H9 (cell line): ENCODE measurements around the gene TTLL12. TPM values are rescaled to one million over a fixed set of nuclear protein-coding genes. Genes with fewer than 3 reads are reported as not detected.

ENCODE experiments used
- DNase-seq: peaks from one replicate; pipeline ENCODE4 v3.0.0-alpha.2; 2017
- H2AFZ ChIP-seq: one replicate; pipeline ENCODE4 v1.6.1; 2013; ENCODE audit warnings: mild to moderate bottlenecking, low read length, control low read depth, moderate library complexity
- H2AK5ac ChIP-seq: 2 replicates; pipeline ENCODE4 v1.6.1; 2013; ENCODE audit warnings: low read length, control low read depth, mixed read lengths; ENCODE audit not compliant: insufficient read length
- H2BK120ac ChIP-seq: one replicate; pipeline ENCODE4 v1.6.1; 2013; ENCODE audit warnings: low read depth, mild to moderate bottlenecking, low read length, control low read depth, inconsistent platforms; ENCODE audit not compliant: poor library complexity, severe bottlenecking
- H2BK12ac ChIP-seq: 2 replicates; pipeline ENCODE4 v1.6.1; 2013; ENCODE audit warnings: low read length, control low read depth, mixed read lengths, low read depth; ENCODE audit not compliant: insufficient read length
- H2BK15ac ChIP-seq: 2 replicates; pipeline ENCODE4 v1.6.1; 2013; ENCODE audit warnings: low read depth, low read length, control low read depth
- H2BK20ac ChIP-seq: one replicate; pipeline ENCODE4 v1.6.1; 2013; ENCODE audit warnings: low read depth, mild to moderate bottlenecking, low read length, control low read depth, inconsistent platforms; ENCODE audit not compliant: poor library complexity, severe bottlenecking
- H2BK5ac ChIP-seq: 2 replicates; pipeline ENCODE4 v1.6.1; 2013; ENCODE audit warnings: low read length, control low read depth, mixed read lengths; ENCODE audit not compliant: insufficient read length
- H3K14ac ChIP-seq: 2 replicates; pipeline ENCODE4 v1.6.1; 2013; ENCODE audit warnings: low read length, control low read depth; ENCODE audit not compliant: insufficient read depth
- H3K18ac ChIP-seq: 2 replicates; pipeline ENCODE4 v1.6.1; 2013; ENCODE audit warnings: low read depth, mild to moderate bottlenecking, mixed read lengths, low read length, control low read depth; ENCODE audit not compliant: insufficient read length
- H3K23ac ChIP-seq: 2 replicates; pipeline ENCODE4 v1.6.1; 2013; ENCODE audit warnings: low read length, control low read depth, mixed read lengths, low read depth; ENCODE audit not compliant: insufficient read length
- H3K23me2 ChIP-seq: 2 replicates; pipeline ENCODE4 v1.6.1; 2013; ENCODE audit warnings: low read depth, mild to moderate bottlenecking, mixed read lengths, low read length, control low read depth; ENCODE audit not compliant: insufficient read length, poor library complexity, severe bottlenecking
- H3K27ac ChIP-seq: 2 replicates; pipeline ENCODE4 v1.5.1; 2013; ENCODE audit warnings: low read length, control low read depth, mixed read lengths, low read depth; ENCODE audit not compliant: insufficient read length
- H3K27me3 ChIP-seq: 2 replicates; pipeline ENCODE4 v1.6.1; 2013; ENCODE audit warnings: low read length, control low read depth, inconsistent platforms; ENCODE audit not compliant: insufficient read depth
- H3K4ac ChIP-seq: 2 replicates; pipeline ENCODE4 v1.6.1; 2013; ENCODE audit warnings: low read depth, mild to moderate bottlenecking, control low read depth, inconsistent platforms, low read length, moderate library complexity
- H3K4me1 ChIP-seq: 2 replicates; pipeline ENCODE4 v1.6.1; 2013; ENCODE audit warnings: low read length, control low read depth, inconsistent platforms; ENCODE audit not compliant: insufficient read depth
- H3K4me2 ChIP-seq: 2 replicates; pipeline ENCODE4 v1.6.1; 2013; ENCODE audit warnings: low read length, control low read depth, mixed read lengths; ENCODE audit not compliant: insufficient read length, insufficient read depth
- H3K56ac ChIP-seq: 2 replicates; pipeline ENCODE4 v1.6.1; 2013; ENCODE audit warnings: low read depth, mild to moderate bottlenecking, mixed read lengths, low read length, control low read depth; ENCODE audit not compliant: insufficient read length
- H3K79me1 ChIP-seq: 2 replicates; pipeline ENCODE4 v1.6.1; 2013; ENCODE audit warnings: low read depth, mild to moderate bottlenecking, moderate library complexity, low read length, control low read depth, inconsistent platforms; ENCODE audit not compliant: insufficient read depth, poor library complexity, severe bottlenecking
- H3K79me2 ChIP-seq: 2 replicates; pipeline ENCODE4 v1.6.1; 2013; ENCODE audit warnings: low read length, control low read depth, inconsistent platforms; ENCODE audit not compliant: insufficient read depth
- H3K9ac ChIP-seq: 2 replicates; pipeline ENCODE4 v1.6.1; 2013; ENCODE audit warnings: low read length, control low read depth, mixed read lengths; ENCODE audit not compliant: insufficient read length; ENCODE audit errors: extremely low read depth
- H3K9me3 ChIP-seq: one replicate; pipeline ENCODE4 v1.6.1; 2013; ENCODE audit warnings: low read depth, low read length, inconsistent platforms; ENCODE audit not compliant: control insufficient read depth
- H3T11ph ChIP-seq: one replicate; pipeline ENCODE4 v1.6.1; 2013; ENCODE audit warnings: mild to moderate bottlenecking, low read length, control low read depth, inconsistent platforms
- H4K20me1 ChIP-seq: one replicate; pipeline ENCODE4 v1.6.1; 2013; ENCODE audit not compliant: control insufficient read depth, insufficient read length, insufficient read depth
- H4K5ac ChIP-seq: 2 replicates; pipeline ENCODE4 v1.6.1; 2013; ENCODE audit warnings: low read depth, mild to moderate bottlenecking, mixed read lengths, low read length, control low read depth; ENCODE audit not compliant: insufficient read length
- H4K8ac ChIP-seq: replicated peaks from 2 replicates; pipeline ENCODE4 v1.6.1; 2013; ENCODE audit warnings: low read length, control low read depth, mixed read lengths, low read depth; ENCODE audit not compliant: insufficient read length
- H4K91ac ChIP-seq: 2 replicates; pipeline ENCODE4 v1.6.1; 2013; ENCODE audit warnings: low read depth, mild to moderate bottlenecking, moderate library complexity, mixed read lengths, low read length, control low read depth; ENCODE audit not compliant: insufficient read length
- H3K27ac Mint-ChIP-seq, 3 experiments: 2 replicates in 2 of 3; 3 replicates in 1 of 3; pipeline ENCODE4 v1.8.0; 2020 to 2021; ENCODE audit warnings: mixed read lengths in 3 of 3, mild to moderate bottlenecking in 1 of 3, moderate library complexity in 1 of 3
- H3K27me3 Mint-ChIP-seq: 2 replicates; pipeline ENCODE4 v1.8.0; 2021; ENCODE audit warnings: low read depth, mild to moderate bottlenecking, moderate library complexity, mixed read lengths
- H3K36me3 Mint-ChIP-seq, 3 experiments: 2 replicates in 2 of 3; 3 replicates in 1 of 3; pipeline ENCODE4 v1.8.0; 2020 to 2021; ENCODE audit warnings: low read depth in 3 of 3, mixed read lengths in 3 of 3; ENCODE audit not compliant: insufficient read depth in 1 of 3
- H3K4me1 Mint-ChIP-seq, 2 experiments: 2 replicates each; pipeline ENCODE4 v1.8.0; 2020; ENCODE audit warnings: mixed read lengths in 2 of 2
- H3K4me3 Mint-ChIP-seq, 2 experiments: 2 replicates in 1 of 2; 3 replicates in 1 of 2; pipeline ENCODE4 v1.8.0; 2020 to 2021; ENCODE audit warnings: mild to moderate bottlenecking in 2 of 2, mixed read lengths in 2 of 2, moderate library complexity in 1 of 2
- H3K9me3 Mint-ChIP-seq, 2 experiments: 2 replicates in 1 of 2; 3 replicates in 1 of 2; pipeline ENCODE4 v1.8.0; 2020; ENCODE audit warnings: mild to moderate bottlenecking in 2 of 2, mixed read lengths in 2 of 2, moderate library complexity in 1 of 2
- WGBS: extraction: QIAGEN DNeasy Blood & Tissue Kit; methylation state at CpG from one replicate; pipeline ENCODE4 v1.1.7; 2013; ENCODE audit warnings: missing lambda C conversion rate, low lambda C conversion rate, mixed read lengths; ENCODE audit not compliant: insufficient read length; ENCODE audit errors: extremely low coverage; 5-methylcytosine and 5-hydroxymethylcytosine counted together
- total RNA-seq: library from RNA; stranded (reverse); gene quantifications from 2 replicates; pipeline ENCODE4 v1.2.1, GENCODE V29; 2021
- TF ChIP-seq, protein P1 (sequence below): fragments of 200-600 bp; sonication (generic); conservative IDR thresholded peaks from 3 replicates; pipeline ENCODE4 v1.8.0; 2021; ENCODE audit warnings: antibody characterized with exemption, mild to moderate bottlenecking

TTLL12 gene
- total RNA-seq, 1 experiment from 2014 or later, result 89.6 TPM

DNA sequence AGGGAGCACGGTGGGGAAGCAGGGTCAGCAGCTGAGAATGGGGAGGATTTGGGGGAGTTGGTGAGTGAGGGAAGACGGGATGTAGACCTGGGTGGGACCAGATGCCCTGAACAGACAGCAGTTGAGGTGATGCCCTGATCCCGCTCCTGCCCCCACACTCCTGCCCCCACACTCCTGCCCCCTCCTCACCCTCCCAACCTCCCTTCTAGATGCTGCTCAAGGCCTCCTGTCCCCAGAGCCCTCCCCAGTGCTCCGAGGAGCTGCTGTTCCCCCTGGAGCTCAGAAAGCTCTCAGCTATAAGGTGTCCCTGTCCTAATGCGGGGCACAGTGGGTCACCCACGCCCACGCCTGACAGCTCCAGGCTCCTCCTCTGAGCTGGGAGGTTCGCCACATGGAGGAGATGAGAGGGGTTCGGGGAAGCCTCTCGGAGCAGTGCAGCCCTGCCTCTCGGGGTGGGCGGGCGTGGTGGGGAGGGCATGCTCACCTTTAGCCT, 25.1 kb upstream of the TTLL12 start:
- no peaks in the 10 kb centered on the region for H3K79me2 ChIP-seq
- no peak overlapping the region for H4K91ac ChIP-seq
- no peaks in the 10 kb centered on the region; the same call in 1 of the 2 replicates for H3K4me1 ChIP-seq
- no peak overlapping the region for H3K56ac ChIP-seq
- no CpG with 5 or more reads among the region's 13 CpGs for WGBS
- peaks cover 3% of the 10 kb centered on the region; the same call in 1 of the 2 replicates for H3K27me3 Mint-ChIP-seq
- no peak overlapping the region for H3K4me3 Mint-ChIP-seq
- no peak overlapping the region for H2AFZ ChIP-seq
- H3K27ac Mint-ChIP-seq, result no peak overlapping the region
- H2BK120ac ChIP-seq, result no peak overlapping the region
- no peak overlapping the region for H2BK20ac ChIP-seq
- no peak overlapping the region for H3K9ac ChIP-seq
- no peaks in the 10 kb centered on the region for H3K23me2 ChIP-seq
- H3K36me3 Mint-ChIP-seq, result no peaks in the 10 kb centered on the region; a peak in 1 of 7 replicates
- no peak overlapping the region for H3T11ph ChIP-seq
- H3K9me3 ChIP-seq, result no peaks in the 10 kb centered on the region
- no peak overlapping the region for H3K23ac ChIP-seq
- no peak overlapping the region for H2BK15ac ChIP-seq
- no peak overlapping the region for H3K18ac ChIP-seq
- H3K27me3 ChIP-seq, result no peaks in the 10 kb centered on the region
- peaks cover 9 to 17% of the 10 kb centered on the region in 2 experiments for H3K4me1 Mint-ChIP-seq
- H4K20me1 ChIP-seq, result no peaks in the 10 kb centered on the region
- H3K79me1 ChIP-seq, result no peaks in the 10 kb centered on the region
- no peak overlapping the region for H3K4ac ChIP-seq
- DNase-seq, result no peak
- no peaks in the 10 kb centered on the region for H3K9me3 Mint-ChIP-seq
- H3K27ac ChIP-seq, result no peak overlapping the region
- TF ChIP-seq, protein P1, sequence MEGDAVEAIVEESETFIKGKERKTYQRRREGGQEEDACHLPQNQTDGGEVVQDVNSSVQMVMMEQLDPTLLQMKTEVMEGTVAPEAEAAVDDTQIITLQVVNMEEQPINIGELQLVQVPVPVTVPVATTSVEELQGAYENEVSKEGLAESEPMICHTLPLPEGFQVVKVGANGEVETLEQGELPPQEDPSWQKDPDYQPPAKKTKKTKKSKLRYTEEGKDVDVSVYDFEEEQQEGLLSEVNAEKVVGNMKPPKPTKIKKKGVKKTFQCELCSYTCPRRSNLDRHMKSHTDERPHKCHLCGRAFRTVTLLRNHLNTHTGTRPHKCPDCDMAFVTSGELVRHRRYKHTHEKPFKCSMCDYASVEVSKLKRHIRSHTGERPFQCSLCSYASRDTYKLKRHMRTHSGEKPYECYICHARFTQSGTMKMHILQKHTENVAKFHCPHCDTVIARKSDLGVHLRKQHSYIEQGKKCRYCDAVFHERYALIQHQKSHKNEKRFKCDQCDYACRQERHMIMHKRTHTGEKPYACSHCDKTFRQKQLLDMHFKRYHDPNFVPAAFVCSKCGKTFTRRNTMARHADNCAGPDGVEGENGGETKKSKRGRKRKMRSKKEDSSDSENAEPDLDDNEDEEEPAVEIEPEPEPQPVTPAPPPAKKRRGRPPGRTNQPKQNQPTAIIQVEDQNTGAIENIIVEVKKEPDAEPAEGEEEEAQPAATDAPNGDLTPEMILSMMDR, result no peak
- no peak overlapping the region for H4K8ac ChIP-seq
- no peak overlapping the region for H3K14ac ChIP-seq
- H3K4me2 ChIP-seq, result no peak overlapping the region
- H2BK5ac ChIP-seq, result no peak overlapping the region
- H2BK12ac ChIP-seq, result no peak overlapping the region
- no peak overlapping the region for H2AK5ac ChIP-seq
- no peak overlapping the region for H4K5ac ChIP-seq
